Activated CD8-positive, alpha-beta memory T cell treated with anti-CD3 and anti-CD28 coated beads for 36 hours (primary cell): ENCODE data around the gene SLC6A11. TPM values are rescaled to one million over a fixed set of nuclear protein-coding genes. Genes with fewer than 3 reads are reported as not detected.

Experiments used
- CTCF ChIA-PET: fragments of 350-600 bp; sonication (Branson Sonifier 250); formaldehyde crosslinking; loops from one replicate; lab custom pipeline; 2021; ENCODE audit warnings: antibody characterized with exemption; lab: Charles Lee
- POLR2A ChIA-PET: fragments of 350-600 bp; sonication (Branson Sonifier 250); formaldehyde crosslinking; loops from one replicate; lab custom pipeline; 2021; ENCODE audit warnings: antibody characterized with exemption; lab: Charles Lee
- total RNA-seq, 2 experiments: library from RNA; stranded (reverse); gene quantifications; one replicate each; pipeline ENCODE4 v1.2.3, GENCODE V29; 2021

SLC6A11 gene
- total RNA-seq, 2 experiments from 2014 or later, result not detected

DNA sequence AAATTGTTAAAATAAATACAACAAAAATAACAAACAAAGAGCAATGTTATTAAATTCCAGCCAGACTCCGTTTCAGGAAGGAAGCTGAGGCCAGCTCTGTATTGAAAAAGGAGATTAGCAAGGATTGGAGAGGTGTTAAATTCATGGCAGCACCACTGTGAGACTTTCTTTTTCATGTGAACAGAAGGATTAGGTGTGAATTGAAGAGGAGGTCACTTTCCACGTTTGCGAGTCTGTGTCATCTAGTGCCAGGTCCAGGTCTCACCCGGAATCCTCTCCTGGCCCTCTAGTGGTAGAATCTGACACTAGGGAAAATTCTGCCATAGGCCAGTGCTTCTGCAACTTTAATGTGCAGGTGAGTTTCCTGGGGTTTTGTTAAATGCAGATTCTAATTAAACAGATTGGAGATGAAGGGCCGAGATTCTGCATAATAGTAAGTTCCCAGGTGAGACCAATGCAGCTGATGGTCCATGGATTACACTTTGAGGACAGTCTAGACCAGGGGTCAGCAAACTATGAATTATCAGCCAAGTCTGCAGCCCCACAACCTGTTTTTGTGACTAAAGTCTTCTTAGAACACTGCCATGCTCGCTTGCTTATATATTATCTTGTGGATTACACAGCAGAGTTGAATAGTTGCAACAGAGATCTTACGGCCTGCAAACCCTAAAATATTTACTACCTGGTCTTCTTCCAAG is 167.3 kb downstream of the SLC6A11 start:
- ChIA-PET CTCF (interaction anchor here (0.6 kb wide), 1 partner anchor 288 kb away, joined by 3 read pairs; no protein-coding TSS in a partner anchor), POLR2A (no interaction called here)

DNA sequence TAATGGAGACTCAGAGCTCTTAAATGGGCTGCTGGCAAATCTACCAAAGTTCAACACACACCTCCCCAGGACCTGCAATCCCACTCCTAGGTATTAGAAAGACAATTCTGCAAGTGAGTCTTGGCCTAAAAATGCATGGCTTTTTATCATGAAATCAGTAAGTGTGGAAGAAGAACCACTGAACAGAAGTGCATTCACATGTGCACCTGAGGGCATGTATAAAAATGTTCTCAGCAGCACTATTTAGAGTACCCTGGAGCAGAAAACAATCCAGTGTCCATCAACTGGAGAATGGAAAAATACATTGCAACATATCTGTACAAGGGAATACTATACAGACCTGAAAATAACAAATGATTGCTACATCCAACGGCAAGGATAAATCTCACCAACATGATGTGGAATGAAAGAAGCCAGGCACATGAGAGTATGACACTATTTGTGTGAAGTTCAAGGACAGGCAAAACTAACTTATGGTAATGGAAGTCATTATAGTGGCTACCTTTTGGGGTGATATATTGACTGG is 168.4 kb downstream of the SLC6A11 start:
- CTCF ChIA-PET, result no interaction called here
- POLR2A ChIA-PET, result no interaction called here

DNA sequence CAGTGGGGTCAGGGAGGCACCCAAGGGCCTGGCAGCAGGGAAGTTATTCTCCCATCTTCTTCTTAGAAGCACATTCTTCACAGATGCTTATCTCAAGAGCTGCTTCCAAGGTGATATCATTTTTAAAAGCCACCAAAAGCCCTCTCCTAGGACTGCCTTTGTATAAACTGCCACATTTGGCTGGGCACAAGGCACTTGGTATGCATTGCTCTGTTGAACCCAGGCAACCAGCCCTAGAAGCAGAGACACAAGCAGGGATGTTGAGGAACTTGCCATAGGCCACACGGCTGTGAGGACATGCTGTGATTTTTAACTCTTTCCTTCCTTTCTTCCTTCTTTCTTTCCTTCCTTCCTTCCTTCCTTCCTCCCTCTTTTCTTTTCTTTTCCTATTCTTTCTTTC is 169.2 kb downstream of the SLC6A11 start:
- ChIA-PET POLR2A (no interaction called here), CTCF (no interaction called here)

- ChIA-PET CTCF (no interaction called here), POLR2A (no interaction called here)
Measured at GRCh38 chr3:10986592-10986991, 170.6 kb downstream of the SLC6A11 start.

DNA sequence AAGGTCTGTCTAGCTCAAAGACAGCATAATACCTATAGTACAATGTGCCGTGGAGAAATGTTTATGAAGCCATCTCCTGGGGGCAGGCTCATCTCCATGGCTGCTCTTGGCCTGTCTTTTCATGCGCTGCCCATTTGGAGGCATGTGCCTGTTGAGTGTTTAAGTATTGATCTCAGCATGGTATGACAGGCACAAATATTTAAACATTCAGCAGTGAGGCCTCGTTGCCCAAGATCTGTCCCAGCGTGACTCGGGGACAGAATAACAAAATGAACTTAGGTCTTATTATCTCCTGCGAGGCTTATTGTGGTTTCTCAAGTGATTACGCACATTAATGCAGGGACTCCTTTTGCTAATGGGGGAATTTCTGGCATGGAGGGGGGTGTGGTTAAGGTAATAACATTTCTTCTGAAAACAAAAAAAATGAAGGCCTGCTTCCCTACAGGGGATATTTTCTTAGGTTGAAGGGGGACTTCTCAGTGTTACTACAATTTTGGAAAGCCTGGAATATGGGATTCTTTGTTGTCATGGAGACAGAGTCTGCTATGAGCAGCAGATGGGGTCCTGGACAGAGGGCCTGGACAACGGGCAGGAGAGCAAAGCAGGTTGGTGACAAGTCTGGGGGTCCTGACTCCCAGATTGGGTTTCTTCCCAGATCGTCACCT is 172.1 kb downstream of the SLC6A11 start:
- ChIA-PET POLR2A (no interaction called here), CTCF (no interaction called here)

- ChIA-PET POLR2A (no interaction called here), CTCF (no interaction called here)
Measured at GRCh38 chr3:10988991-10989484, 173.0 kb downstream of the SLC6A11 start.

Other genes with a start within 250 kb of the SLC6A11 start
- not detected for gene SLC6A1, start 176.5 kb downstream of the SLC6A11 start, total RNA-seq